HG03159 (cell line): ENCODE results near the gene CA11.

ENCODE experiments used
- ATAC-seq: cut with Tn5 transposase; IDR thresholded peaks from one replicate; pipeline ENCODE4 v1.9.1; 2021; ENCODE audit warnings: mild to moderate bottlenecking, moderate library complexity; ENCODE audit not compliant: unreplicated experiment

The CA11 gene

GRCh38 chr19:48629599-48630295, 16.2 kb downstream of the CA11 start:
- no peak for ATAC-seq

GRCh38 chr19:48629297-48629598, 16.7 kb downstream of the CA11 start:
- ATAC-seq = no peak

- no peak for ATAC-seq
Observed at GRCh38 chr19:48628486-48629296, 17.3 kb downstream of the CA11 start.

GRCh38 chr19:48627865-48628314, 18.1 kb downstream of the CA11 start:
- no peak for ATAC-seq

GRCh38 chr19:48627201-48627864, 18.7 kb downstream of the CA11 start:
- no peak for ATAC-seq

- ATAC-seq = no peak
Observed at GRCh38 chr19:48625891-48626327, 20.1 kb downstream of the CA11 start.

GRCh38 chr19:48624791-48625723, 20.9 kb downstream of the CA11 start:
- no peak for ATAC-seq

- ATAC-seq = peak; percentile 54
Observed at GRCh38 chr19:48624067-48624594, 21.9 kb downstream of the CA11 start.

GRCh38 chr19:48623556-48624066, 22.4 kb downstream of the CA11 start:
- no peak for ATAC-seq

- no peak for ATAC-seq
Observed at GRCh38 chr19:48619692-48620585, 26.0 kb downstream of the CA11 start.

GRCh38 chr19:48618916-48619691, 26.9 kb downstream of the CA11 start, which contains the start of the genes RPL18 and SPHK2:
Gene RPL18 (minus strand): TSS chr19:48619178. CDS start chr19:48619143, 35 bp downstream.
Gene SPHK2 (plus strand): TSS chr19:48619506. CDS start chr19:48620515, 1,009 bp downstream.
- peak; percentile 70 for ATAC-seq

- ATAC-seq = no peak
Observed at GRCh38 chr19:48618278-48618915, 27.6 kb downstream of the CA11 start.

GRCh38 chr19:48617146-48617937, 28.6 kb downstream of the CA11 start:
- no peak for ATAC-seq

GRCh38 chr19:48616491-48617056, 29.4 kb downstream of the CA11 start:
- no peak for ATAC-seq

- no peak for ATAC-seq
Observed at GRCh38 chr19:48616041-48616436, 29.9 kb downstream of the CA11 start.

- ATAC-seq = no peak
Observed at GRCh38 chr19:48615231-48616040, 30.6 kb downstream of the CA11 start.
